NCI-H510A treated with DMSO at 0.1 percent for 48 hours (cell line): Measurements from ENCODE around the gene PGC.
A peak's percentile ranks its signal among the peaks of the same experiment; 100 is the strongest.
"Not testable (repeated sequence)": the region's sequence is repeated elsewhere in the genome, so short reads cannot be mapped to it uniquely, and the experiment has no call there.

Experiments used
- DNase-seq: peaks from one replicate; lab custom pipeline; 2025; lab: John Stamatoyannopoulos, UW

The PGC gene

GRCh38 chr6:41775293-41775882, 28.2 kb upstream of the PGC start:
- DNase-seq: no peak

GRCh38 chr6:41774841-41775240, 27.6 kb upstream of the PGC start:
- no peak for DNase-seq

DNA sequence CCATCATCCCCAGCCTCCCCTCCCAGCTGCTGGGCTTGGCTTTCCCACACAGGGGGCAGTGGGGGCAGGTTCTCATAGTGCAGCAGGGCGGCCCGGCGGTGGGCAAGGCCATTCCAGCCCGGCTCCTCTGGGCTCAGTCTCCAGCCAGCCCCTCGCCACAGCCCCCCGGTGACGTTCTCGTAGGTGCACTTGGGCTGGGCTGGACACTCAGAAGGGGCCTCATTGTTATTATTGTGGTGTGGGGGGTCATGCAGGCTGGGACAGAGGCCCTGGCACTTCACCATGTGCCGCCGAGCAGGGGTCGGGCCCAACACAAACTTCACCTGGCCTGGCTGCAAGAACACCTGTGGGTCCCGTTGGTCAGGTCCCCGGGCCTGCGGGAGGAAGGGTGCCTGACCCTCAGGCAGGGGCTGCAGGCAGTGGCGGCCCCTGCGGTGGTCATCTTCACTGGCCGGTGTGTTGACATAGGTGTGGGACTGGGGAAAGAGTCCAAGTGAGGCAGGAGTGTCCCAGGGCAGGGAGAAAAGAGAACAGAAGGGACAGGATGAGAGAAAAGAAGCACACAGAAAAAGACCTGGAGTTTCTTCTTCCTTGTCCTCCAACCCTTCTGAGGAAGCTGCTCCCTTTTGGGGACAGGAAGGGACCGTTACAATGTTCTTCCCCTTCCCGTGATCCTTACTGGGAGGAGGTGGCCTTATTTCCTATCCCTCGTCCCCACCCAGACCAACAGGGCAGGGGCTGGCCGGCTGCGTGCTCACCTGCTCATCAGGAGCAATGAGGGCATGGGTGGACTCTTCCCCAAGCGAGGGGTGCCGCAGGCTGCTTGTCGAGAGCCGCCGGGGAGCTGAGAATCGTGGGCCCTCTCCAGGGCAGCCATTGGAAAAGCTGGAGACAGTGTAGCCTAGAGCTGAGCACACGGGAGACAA, 24.1 kb upstream of the PGC start:
- no peak for DNase-seq

- no peak for DNase-seq
Measured at GRCh38 chr6:41770381-41771057, 23.3 kb upstream of the PGC start.

DNA sequence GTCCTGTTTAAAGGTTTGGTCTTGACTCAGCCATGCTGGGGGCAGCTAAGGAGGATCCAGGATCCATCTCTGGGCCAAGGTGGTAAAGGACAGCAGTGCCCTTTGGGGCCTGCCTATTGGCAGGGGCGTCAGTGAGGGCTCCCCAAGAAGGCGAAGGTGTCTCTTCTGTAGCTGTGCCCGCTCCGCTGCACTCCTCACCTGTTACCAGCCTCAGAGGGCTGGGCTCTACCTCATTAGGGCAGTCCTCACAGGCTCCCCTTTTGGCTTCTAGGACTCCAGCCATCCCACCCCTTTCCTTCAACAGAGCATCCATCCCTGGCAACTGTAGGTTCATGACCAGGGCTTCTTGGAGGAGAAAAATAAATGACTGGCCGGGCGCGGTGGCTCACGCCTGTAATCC, 22.2 kb upstream of the PGC start:
- DNase-seq: no peak

GRCh38 chr6:41768545-41769308, 21.5 kb upstream of the PGC start:
- DNase-seq: peak; percentile 93

DNA sequence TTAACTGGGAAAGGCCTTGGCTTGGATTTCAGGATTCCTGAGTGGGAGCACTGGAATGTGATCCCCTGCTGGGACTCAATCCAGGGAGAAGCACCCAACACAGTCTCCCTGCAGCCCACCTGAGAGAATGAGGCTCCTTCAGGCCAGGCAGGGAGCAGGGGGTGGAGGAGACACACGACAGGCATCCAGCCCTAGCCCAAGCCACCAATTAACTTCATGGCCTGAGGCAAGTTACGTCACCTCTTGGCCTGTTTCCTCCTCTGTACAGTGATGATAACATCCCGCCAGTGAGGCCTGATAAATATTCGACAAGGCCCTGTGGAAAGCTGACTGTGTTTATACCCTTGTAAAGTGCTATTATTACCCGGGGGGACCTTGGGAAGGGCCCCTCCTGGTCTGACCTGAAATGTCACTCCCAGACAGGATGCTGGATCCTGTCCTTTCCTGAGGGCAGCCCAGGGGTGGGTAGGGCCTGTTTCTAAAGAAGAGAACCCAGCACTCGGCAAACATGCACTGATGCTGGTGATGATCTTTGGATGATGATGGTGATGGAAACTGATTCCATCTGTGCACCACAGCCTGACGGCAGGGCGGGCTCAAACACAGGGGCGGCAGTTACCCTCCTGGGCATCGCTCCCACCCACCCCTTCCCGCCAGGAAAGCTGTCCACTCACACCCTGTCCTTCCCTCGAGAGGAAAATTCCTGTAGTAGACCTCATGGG, 20.1 kb upstream of the PGC start:
- peak; percentile 26 for DNase-seq

GRCh38 chr6:41766043-41766664, 19.0 kb upstream of the PGC start:
- DNase-seq: not testable (repeated sequence)

- DNase-seq: no peak
Measured at GRCh38 chr6:41763470-41763869, 16.3 kb upstream of the PGC start.

DNA sequence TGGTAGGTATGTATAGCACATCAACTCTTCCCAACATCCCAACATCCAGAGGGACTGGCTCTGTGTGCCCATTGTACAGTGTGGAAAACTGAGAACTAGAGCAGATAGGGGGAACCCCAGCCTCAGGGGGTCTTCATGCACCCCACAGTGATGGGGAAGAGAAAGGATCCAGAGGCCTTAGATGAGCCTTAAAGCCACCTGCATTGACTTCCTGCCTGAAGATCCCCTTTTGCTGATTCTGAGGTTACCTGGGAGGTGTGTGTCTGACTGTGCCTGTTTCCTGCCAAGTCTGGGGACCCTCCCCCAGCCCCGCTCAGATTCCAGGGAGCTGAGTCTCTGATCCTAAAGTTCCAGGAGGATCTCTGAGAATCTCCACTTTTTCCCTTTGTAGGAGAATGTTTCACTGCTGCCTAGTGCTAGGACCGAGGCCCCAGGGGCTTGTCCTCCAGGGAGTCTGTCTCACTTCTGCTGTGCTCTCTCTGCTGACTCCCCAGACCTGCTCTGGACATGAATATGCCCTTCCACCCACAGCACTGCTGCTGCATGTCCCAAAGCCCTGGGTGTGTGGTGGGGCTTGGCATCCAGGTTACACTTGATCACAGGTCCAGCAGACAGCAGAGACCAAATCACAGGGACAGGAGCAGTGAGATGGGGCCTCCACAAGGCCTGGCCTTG, 12.8 kb upstream of the PGC start:
- DNase-seq: no peak

DNA sequence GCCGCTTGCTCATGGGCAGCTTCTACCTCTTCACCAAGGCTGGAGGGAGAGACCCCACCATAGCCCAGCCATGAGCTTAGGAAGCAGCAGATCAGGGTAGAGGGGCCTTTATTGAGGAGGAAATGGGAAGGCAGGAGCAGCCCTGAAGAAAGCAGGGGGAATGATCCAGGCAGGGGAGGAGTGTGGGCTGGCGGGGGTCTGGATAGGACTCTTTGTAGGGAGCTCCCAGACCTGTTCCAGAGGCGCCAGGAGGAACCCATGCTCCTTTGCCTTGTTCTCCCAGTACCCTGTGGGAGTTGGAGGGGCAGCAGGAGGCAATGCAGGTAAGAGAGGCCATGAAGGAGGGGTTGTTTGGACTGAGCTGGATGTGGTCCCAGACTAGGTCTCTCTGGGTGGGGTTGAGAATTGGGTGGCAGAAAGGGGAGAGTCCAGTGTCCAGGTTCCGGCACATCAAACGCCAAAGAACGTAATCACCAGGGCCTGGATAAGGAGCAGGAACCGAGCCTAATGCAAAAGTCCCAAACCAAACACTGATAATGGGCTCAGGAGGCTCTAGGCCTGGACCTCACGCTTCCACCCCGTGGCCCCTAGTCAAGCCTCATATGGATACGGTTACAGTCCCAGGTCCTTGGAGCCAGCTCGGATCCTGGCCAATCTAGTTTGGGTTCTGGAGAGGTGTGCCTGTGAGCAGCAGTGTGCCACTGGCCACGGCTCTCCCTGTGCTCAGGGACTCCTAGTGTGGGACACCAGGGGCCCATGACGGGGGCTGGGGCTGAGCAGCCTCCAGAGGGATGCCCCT, 12.1 kb upstream of the PGC start:
- DNase-seq: no peak

DNA sequence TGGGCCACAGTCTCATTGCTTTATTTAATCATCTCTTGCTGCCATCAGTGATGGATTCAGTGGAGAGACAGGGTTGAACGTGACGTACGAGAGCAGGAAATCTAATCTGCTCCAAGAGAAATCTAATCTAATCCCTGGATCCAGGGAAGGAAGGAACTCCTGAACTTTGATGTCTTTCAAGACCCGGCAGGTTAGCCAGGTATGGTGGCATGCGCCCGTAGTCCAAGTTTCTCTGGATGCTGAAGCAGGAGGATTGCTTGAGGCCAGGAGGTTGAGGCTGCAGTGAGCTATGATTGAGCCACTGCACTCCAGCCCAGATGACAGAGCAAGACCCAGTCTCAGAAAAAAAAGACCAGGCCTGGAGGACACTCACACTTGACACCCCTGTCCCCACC, 11.4 kb upstream of the PGC start:
- DNase-seq: no peak

DNA sequence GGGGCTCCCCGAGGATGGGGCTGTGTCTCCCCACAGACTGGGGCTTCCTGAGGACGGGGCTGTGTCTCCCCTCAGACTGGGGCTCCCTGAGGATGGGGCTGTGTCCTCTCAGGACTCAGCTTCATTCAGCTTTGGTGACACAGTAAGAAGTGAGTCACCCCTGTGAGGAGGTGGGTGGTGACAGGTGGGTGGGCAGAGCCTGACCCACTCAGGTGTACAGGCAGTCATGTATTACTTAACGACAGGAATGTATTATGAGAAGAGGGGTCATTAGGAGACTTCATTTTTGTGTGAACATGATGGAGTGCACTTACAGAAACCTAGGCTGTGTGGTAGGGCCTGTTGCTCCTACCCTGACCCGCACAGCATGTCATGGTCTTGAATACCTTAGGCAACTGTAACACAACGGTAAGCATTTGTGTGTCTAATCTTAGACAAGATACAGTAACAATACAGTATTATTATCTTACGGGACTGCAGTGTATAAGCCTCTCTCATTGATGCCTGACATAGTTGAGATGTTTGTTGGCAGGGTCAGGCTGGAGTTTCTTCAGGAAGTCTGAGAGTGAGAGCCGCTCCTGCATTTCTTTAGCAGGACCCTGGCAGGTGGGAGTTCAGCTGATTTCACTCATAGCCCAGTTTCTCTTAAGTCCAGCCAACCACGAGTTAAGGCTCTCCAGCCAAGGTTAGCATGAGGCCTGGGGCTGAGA, 10.9 kb upstream of the PGC start:
- DNase-seq: no peak

DNA sequence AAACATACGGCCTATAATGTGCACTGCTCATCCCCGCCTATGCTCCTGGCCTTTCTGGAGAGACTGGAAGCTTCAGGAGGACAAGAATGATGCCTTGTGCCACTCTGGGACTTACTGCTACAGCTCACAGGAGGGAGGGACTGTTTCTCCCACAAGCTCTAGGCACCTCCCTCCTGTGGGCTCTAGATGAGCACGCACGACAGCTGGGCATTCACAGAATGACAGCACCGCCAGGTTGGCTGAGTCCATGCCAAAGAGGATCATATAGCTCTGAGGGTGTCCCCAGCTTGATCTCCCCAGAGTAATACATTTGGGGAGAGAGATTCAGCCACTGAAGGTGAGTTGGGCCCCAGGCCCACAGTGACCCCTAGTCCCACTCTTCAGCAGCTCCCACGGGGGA, 10.1 kb upstream of the PGC start:
- no peak for DNase-seq

DNA sequence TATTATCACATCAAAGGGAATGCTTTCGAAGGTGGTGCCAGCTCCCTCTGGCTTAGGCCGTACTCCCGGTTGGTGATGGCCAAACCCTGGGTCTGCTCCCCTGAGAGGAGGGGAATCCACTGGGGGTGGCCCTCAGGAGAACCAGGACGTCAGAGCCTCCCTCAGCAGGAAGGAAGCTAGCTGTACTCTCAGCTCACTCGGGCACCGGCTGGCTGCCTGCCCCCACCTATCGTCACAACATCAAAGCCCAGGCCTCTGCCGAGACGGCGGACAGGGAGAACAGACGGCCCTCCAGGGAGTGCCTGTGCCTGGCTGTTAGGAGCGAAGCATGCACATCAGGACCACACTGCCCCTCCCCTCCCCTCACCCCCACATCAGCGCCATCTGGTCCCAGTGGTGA, 9.2 kb upstream of the PGC start:
- DNase-seq: peak; percentile 13

- DNase-seq: no peak
Measured at GRCh38 chr6:41755895-41756294, 8.7 kb upstream of the PGC start.

DNA sequence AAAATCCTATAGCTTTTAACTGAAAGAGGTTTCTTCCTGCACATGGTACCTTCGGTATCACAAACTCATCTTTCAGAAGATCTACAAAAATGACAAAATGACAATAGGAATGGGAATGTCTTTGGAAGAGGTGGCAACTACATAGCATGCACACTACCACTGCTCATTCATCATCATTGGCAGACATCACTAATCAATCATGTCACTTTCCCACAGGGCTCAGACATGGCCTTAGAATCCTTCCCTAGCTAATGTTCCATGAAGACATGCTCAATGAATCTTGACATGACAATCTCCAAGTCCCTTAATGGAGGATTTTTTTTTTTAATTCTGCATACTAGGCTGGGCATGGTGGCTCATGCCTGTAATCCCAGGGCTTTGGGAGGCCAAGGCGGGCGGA, 3.2 kb upstream of the PGC start:
- no peak for DNase-seq

- DNase-seq: no peak
Measured at GRCh38 chr6:41748542-41748941, 1.3 kb upstream of the PGC start.

DNA sequence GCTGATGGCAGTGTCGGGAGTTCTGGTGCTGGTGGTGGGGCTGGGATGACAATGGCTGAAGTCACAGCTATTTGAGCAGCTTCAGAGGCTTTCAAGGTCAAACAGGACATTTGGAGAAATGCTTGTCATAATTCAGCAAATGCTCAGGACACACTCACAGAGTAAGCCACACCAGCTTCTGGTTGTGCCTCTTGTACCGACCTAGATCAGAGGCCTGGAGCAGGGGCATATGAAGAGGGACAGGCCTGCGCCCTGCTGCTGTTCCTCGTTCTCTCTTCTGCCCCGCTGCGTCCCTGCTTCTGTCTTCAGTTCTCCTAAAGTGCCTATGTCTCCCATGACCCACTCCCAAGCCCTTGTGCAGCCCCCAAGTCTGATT, 893 bp upstream of the PGC start:
- no peak for DNase-seq
